Activated CD4-positive, CD25-positive, alpha-beta regulatory T cell treated with anti-CD3 and anti-CD28 coated beads, Interleukin-2, amount 50 U/mL, for 72 hours (primary cell): Measurements from ENCODE around the gene EIF5.

Experiments
- DNase-seq: peaks from one replicate; pipeline ENCODE4 v3.0.0; 2021

The EIF5 gene

DNA sequence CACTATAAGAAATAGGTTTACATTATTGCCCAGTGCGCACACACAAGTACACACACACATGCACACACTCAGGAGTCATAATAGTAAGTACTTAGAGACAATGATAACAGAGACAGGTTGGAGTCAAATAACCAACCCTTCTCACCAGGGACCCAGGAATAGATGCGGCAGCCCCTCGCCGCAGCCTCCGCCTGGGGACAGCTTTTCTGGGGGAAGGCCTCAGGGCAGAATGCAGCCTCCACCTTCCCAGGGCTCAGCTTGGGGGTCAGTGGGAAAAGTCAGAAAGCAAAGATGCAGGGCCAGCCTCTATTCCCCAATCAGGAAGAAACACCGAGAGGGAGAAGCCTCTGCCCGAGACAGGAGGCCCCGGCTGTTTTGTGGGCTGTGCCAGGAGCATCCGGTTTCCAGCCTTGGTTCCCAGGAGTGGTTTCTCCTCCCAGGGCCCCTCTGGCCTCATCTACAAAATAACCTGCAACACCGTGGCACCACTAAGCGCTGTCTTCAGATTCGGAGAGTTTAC is 23.4 kb upstream of the EIF5 start:
- no peak for DNase-seq

DNA sequence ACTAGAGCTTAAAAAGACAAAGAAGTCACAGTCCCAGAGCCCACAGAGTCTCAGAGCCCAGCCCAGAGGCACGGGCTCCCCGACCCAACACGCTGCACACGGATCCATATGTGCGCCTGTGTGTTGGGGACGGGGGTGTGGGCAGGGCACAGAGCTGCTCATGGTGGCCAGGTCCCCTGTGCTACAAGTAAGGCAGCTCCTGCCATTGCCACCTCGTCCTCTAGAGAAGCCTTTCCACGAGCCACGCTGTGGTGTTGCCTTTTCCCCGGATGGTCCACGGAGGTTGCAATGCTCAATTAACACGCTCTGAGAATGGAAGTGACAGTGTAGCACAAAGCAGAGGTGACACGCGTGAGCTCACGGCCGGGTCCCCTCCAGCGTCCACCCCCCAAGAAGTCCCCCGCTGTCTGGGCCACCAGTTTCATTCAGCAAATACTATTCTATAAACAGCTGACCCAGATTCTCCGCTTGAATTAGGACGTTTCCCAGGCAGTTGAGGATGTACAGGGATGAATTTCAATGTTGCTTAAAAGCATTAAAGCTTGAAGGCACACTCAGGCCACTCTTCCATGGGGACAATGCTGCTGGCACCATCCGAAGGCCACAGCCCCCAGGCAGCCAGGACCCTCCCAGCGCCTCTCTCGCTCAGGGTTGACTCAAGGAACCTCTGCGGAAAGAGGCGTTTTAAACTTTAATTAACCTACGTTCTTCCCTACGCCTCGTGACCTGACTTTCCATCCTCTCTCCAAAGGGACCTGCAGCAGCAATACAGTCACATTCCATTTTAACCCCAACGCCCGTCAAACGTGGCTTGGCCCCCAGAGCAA is 22.7 kb upstream of the EIF5 start:
- DNase-seq: no peak

DNA sequence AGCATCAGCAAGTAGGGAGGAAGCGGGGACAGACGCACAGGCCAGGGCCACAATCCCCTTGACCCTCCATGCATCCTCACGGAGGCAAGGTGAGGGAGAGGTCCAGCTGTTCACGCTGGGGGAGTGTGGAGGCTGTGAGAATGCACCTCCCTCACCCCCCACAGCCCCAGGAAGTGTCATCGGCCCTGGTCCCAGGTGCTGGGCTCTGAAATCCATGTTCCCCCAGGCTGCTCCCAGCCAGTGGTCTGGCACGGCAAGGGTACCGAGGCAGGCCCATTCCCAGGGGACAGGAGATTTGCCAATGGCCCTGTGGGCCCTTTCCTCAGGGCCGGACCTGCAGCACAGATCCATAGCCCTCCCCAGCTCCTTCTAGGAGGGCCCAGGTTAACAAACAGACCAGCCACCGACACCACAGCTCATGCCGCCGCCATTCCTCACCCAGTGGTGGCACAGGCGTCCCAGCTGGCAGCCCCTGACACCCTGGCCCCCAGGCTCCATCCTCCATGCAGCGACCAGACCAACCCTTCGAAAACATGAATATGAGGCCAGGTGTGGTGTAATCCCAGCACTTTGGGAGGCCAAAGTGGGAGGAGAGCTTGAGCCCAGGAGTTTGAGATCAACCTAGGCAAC is 21.9 kb upstream of the EIF5 start:
- DNase-seq: no peak

GRCh38 chr14:103313704-103314103 is 20.3 kb upstream of the EIF5 start:
- DNase-seq: no peak

GRCh38 chr14:103314496-103315277 is 19.4 kb upstream of the EIF5 start:
- DNase-seq: no peak

DNA sequence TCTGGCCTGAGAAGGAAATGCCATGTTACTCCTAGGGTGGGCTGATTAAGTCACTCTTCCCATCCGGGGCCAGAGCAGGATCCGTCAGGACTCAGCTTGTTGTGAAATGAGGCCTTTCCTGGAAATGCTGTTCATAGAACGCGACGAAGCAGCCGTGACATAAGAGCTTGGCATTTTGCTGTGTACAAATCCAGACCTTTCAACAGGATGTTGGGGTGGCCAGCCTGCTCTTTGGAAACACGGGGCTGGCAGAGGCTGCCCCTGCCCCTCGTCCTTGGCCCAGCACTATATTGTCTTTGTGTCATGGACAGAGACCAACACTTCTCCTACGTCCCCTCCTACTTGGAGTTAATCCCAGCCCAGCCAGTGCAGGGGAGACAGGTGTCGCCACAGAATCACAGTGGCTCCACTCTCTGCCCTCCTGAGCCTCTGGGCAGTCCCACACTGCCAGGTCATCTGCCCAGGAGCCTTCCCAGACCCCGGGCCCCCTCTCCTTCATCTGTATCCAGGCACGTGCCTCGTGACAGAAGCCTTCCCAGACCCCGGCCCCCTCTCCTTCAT is 18.6 kb upstream of the EIF5 start:
- DNase-seq: no peak

GRCh38 chr14:103315941-103316340 is 18.1 kb upstream of the EIF5 start:
- DNase-seq: no peak

DNA sequence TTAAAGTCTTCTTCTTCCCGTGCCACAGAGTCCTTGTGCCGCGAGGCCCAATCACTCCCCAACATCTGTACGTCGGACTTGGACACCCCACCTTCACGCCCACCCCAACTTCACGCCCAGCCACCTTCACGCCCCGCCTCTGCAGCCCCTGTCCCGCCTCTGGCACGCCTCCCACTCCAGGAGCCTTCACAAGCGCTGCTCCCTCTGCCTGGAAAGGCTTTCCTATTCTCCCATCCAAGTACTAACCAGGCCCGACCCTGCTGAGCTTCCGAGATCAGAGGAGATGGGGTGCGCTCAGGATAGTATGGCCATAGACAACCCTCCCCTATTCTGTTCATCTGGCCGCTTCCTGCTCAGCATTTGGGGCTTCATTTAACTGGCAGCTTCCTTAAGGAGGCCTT is 17.3 kb upstream of the EIF5 start:
- no peak for DNase-seq

DNA sequence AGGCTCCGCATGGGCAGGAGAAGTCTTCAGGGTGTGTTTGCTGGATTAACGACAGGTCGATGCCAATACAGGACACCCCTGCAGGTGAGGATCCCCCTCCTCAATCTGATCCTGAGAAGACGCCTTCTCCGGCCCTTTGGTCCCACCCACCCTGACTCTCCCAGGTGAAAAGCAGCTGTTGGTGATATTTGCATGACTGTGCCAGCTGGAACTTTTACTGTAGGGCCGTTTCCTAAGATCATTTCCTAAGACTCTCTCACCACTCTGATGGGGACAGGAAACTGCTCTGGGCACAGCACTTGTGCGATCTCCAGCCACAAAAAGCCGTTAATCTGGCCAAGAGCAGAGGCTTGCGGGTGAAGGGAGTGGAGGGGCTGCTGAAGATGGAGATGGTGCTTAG is 16.8 kb upstream of the EIF5 start:
- DNase-seq: no peak

GRCh38 chr14:103317976-103318580 is 16.0 kb upstream of the EIF5 start:
- no peak for DNase-seq

GRCh38 chr14:103318750-103319419 is 15.2 kb upstream of the EIF5 start:
- DNase-seq: no peak

GRCh38 chr14:103319422-103319821 is 14.6 kb upstream of the EIF5 start:
- no peak for DNase-seq

GRCh38 chr14:103326078-103326477 is 8.0 kb upstream of the EIF5 start:
- DNase-seq: no peak

- no peak for DNase-seq
Measured at GRCh38 chr14:103328941-103329340, 5.1 kb upstream of the EIF5 start.

- no peak for DNase-seq
Measured at GRCh38 chr14:103329401-103330347, 4.4 kb upstream of the EIF5 start.

- no peak for DNase-seq
Measured at GRCh38 chr14:103330536-103330935, 3.5 kb upstream of the EIF5 start.

DNA sequence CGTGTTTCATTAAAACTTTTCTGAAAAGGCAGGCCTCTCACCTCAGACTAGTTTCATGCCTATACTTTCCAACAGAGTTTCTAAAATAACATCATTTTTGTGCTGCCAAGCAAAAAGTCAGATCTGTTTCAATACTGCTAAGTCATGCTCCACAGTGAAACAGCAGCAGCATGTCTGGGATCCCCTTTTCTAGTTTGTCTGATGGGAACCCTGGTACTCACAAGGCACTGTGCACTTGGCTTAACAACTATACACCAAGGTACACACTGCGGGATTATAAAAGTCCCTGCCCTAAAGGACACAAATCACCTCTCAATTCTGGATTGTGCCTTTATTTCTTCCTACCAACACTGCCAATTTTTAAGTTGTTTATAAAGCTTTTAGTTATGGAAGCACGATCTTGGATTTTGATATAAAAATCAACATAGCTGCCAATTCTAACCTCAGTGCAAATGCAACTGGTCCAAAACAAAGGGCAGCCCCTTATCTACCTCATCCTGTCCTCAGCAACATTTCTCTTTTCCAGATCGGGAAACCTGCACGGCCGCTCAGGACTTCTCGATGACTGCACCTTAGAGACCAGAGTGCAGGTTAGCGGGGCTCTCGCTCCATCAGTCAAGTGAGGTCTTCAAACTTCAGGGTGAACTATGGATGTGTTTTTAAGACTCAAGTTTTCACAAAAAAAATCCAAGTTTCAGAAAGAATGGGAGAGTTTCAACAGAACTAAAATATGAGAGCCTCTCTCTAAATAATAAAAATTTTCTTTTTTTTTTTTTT is 1.7 kb upstream of the EIF5 start:
- DNase-seq: no peak

DNA sequence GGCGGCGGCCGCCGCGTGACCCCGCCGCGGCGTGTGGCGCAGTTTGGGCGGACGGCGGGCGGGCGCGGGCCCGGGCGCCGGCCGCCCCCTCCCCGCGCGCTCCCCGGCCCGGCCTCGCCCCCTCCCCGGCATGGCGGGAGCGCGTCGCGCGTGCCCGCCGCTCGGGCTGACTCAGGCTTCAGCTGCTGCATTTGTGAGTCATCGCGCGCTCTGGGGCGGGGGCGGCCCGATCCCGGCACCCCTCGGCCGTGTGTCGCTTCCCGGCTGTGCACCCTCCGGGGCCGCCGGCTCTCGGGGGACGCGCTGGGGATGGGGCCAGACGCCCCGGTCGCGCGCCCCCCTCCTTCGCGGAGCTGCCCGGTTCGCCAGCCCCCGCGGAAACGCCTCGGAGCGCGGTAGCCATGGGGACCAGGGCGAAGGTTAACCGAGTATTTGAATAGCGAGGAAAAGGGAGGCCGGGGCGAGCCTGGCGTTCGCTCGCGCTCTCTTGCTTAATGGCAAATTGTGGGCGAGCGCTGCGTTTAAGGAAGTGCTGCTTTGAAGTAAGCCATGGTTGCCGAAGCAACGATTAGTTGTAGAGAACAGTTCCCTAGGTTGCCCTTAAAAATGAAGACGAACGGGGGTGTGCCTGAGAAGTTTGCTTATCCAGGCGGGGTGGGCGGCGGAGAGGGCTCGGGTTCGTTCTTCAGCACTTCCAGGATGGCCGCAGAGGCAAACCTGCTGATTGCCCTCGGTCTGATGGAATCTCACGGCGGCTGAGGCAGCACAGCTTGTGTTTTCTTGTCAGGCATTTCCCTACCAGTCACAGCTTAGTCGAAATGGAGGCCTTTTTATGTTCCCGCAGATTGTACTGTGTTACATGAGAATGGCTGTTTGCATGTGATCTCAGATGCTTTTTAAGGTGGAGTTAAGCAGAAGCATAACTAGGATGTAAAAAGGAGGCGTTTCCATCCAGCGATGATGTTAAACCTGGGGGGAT is 896 bp downstream of the EIF5 start:
- peak; percentile 83 for DNase-seq

DNA sequence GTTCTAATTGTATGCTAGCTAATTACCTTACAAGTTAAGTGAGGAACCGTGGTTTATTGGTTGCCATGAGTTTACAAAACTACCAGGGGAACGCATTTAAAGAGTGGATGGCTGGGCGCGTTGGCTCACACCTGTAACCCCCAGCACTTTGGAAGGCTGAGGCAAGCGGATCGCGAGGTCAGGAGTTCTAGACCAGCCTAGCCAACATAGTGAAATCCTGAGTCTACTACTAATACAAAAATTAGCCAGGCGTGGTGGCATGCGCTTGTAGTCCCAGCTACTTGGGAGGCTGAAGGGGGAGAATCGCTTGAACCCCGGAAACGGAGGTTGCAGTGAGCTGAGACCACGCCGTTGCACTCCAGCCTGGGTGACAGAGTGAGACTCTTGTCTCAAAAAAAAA is 2.2 kb downstream of the EIF5 start:
- no peak for DNase-seq
